Umbilical cord (tissue), 2 donors: ENCODE measurements around the gene FDPS. TPM values are rescaled to one million over a fixed set of nuclear protein-coding genes. Genes with fewer than 3 reads are reported as not detected.
"Not testable (repeated sequence)": the region's sequence is repeated elsewhere in the genome, so short reads cannot be mapped to it uniquely, and the experiment has no call there.

ENCODE experiments used
- DNase-seq: peaks from one replicate; pipeline ENCODE4 v3.0.0-alpha.2; 2015; ENCODE audit warnings: low spot score
- total RNA-seq: library from RNA; depleted of rRNA; stranded (reverse); fragments of >200 nt; gene quantifications from one replicate; pipeline ENCODE4 v1.2.3, GENCODE V29; 2014; ENCODE audit warnings: low replicate concordance; ENCODE audit not compliant: insufficient read depth

The FDPS gene
- total RNA-seq, 1 donor from 2014 or later, result 46.9 TPM

GRCh38 chr1:155319536-155319935 lies 10.9 kb downstream of the FDPS start:
- no peak for DNase-seq

GRCh38 chr1:155320252-155320651 lies 11.6 kb downstream of the FDPS start:
- peak; percentile 8 for DNase-seq

GRCh38 chr1:155320661-155321617 lies 12.3 kb downstream of the FDPS start, which contains the start of gene RUSC1:
RUSC1 (plus strand) TSS chr1:155320894; CDS start chr1:155321774, 880 bp downstream.
- DNase-seq, result peak; percentile 87

GRCh38 chr1:155321639-155322503 lies 13.2 kb downstream of the FDPS start:
- DNase-seq, result peak; percentile 32

DNA sequence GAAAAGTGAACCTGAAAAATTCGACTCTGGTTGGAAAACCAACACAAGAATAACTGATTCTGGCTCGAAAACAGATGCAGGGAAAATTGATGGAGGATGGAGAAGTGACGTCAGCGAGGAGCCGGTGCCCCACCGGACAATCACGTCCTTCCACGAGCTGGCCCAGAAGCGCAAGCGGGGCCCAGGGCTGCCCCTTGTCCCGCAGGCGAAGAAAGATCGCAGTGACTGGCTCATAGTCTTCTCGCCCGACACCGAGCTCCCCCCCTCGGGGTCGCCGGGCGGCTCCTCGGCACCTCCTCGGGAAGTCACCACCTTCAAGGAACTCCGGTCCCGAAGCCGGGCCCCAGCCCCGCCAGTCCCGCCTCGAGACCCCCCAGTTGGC lies 13.9 kb downstream of the FDPS start:
- DNase-seq, result peak; percentile 44

- DNase-seq, result peak; percentile 98
Observed at GRCh38 chr1:155322953-155323728, 14.5 kb downstream of the FDPS start.

DNA sequence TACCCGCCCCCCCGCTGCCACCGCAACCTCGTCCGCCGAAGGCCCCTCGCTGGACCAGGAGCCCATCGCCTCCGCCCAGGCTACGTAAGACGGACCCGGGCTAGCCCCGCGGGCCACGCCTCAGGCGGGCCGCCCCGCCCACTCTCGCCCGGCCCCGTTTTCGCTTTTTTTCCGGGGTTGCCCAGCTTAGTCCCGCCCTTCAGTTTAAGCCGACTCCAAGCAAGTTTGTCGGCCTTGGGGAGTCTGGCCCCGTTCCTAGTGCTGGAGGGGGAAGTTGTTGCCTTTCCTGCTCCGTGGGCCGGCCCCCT lies 15.0 kb downstream of the FDPS start:
- DNase-seq, result peak; percentile 97

- DNase-seq, result peak; percentile 99
Observed at GRCh38 chr1:155324037-155324716, 15.5 kb downstream of the FDPS start.

DNA sequence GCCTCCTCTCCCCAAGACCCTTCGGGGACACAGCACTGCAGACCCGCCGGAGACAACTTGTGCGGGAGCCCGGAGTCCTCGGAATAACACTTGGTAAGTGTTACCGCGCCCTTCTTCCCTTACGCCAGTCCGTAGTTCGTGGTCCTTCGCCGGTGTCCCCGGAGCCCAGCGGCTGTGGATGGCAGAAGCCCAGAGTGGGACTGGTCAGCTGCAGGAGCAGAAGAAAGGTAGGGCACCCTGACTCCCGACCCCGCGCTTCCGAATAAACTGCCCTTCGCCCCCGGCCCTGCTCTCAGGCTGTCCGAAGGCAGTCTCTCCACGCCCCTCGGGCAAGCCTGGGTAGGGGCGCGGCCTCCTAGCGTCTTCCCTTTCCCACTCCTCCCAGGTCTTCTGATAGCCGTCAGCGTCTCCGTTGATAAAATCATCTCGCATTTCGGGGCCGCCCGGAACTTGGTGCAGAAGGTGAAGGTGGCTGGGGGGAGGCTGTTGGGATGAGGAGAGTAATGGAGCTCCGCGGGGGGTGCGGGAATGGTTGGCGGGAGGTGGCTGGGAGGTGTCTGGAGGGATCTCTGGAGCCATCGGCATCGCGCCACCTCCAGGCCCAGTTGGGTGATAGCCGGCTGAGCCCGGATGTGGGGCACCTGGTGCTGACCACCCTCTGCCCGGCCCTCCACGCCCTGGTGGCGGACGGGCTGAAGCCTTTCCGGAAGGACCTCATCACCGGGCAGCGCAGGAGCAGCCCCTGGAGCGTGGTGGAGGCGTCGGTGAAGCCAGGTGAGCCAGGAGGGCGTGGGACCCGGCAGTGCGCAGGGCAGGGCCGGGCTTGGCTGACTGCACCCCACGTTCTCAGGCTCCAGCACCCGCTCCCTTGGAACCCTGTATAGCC lies 16.3 kb downstream of the FDPS start:
- DNase-seq, result peak; percentile 61

DNA sequence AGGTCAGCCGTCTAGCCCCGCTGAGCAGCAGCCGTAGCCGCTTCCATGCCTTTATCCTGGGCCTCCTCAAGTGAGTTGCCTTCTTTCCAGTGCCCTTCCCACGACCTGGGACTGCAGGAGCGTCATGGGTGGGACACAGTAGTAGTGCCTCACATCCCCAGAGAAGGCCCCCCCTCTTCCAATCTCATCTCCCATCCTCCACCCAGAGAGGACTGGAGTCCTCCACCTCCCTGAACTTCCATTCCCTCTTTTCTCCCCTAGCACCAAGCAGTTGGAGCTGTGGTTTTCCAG lies 16.9 kb downstream of the FDPS start:
- DNase-seq, result no peak

- no peak for DNase-seq
Observed at GRCh38 chr1:155326020-155326526, 17.4 kb downstream of the FDPS start.

DNA sequence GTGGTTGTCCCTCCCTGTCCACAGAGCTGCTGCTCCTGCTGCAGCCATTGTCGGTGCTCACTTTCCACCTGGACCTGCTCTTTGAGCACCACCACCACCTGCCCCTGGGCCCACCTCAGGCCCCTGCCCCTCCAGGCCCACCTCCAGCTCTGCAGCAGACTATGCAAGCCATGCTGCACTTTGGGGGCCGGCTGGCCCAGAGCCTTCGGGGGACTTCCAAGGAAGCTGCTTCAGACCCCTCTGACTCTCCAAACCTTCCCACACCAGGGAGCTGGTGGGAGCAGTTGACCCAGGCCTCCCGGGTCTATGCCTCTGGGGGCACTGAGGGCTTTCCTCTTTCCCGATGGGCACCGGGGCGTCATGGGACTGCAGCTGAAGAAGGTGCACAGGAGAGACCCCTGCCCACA lies 18.0 kb downstream of the FDPS start:
- DNase-seq, result no peak

DNA sequence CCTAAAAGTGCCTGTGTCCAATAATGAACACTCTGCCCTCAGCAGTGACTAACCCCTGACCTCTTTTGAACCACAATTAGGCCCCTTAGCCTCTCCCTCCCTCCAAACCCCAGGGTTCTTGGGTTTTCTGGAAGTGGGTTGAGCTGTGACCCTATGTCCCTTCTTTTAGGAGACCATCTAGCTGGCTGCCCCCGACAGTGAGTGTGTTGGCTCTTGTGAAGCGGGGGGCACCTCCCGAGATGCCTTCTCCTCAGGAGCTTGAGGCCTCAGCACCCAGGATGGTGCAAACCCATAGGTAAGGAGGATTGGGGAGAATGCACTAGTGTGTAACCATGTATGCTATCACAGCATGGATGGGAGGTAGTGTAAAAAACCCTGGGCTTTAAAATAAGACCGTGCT lies 19.3 kb downstream of the FDPS start:
- DNase-seq, result no peak

DNA sequence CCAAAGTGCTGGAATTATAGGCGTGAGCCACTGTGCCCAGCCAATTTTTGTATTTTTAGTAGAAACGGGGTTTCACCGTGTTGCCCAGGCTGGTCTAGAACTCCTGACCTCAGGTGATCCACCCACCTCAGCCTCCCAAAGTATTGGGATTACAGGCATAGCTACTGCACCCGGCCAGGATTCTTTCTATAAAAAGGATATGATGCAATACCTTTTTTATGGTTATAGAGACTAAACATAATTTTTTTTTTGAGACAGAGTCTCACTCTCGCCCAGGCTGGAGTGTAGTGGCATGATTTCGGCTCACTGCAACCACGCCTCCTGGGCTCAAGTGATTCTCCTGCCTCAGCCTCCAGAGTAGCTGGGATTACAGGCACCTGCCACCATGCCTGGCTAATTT lies 20.2 kb downstream of the FDPS start:
- not testable (repeated sequence) for DNase-seq

GRCh38 chr1:155329980-155330598 lies 21.4 kb downstream of the FDPS start:
- no peak for DNase-seq

DNA sequence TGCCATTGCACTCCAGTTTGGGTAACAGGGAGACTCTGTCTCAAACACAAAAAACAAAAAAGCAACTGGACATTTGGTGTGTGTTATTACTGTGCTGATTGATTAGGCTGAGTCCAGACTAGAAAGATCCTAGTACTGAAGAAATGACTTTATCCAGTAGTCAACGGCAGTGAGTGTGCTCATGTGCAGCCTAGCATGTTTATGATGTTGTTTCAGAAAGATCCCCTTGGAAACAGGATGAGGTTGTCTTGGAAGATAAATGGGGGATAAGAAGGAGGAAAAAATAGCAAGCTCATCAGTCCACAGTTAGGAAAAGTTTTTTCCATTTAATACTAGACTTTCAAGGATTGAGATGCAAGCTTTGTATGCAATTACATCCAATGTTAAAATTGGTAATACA lies 26.3 kb downstream of the FDPS start:
- DNase-seq, result peak; percentile 26

DNA sequence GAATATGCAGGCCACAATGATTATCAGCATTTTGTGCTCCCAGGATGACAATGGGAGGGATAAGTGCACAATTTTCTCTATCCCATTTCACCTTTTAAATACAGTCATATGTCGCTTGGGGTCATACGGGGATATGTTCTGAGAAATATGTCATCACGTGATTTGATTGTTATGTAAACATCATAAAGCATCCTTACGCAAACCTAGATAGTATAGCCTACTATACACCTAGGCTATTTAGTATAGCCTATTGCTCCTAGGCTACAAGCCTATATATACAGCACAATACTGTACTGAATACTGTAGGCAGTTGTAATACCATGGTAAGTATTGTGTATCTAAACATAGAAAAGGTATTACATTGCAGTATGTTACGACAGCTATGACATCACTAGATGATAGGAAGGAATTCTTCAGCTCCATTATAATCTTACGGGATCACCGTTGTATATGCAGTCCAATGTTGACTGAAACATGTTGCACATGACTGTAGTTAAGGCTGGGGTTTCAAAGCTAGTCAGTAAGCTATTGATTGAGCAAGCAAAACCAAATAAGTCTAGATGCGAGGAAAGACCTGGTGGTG lies 30.9 kb downstream of the FDPS start:
- no peak for DNase-seq

GRCh38 chr1:155342842-155343241 lies 34.2 kb downstream of the FDPS start:
- no peak for DNase-seq

DNA sequence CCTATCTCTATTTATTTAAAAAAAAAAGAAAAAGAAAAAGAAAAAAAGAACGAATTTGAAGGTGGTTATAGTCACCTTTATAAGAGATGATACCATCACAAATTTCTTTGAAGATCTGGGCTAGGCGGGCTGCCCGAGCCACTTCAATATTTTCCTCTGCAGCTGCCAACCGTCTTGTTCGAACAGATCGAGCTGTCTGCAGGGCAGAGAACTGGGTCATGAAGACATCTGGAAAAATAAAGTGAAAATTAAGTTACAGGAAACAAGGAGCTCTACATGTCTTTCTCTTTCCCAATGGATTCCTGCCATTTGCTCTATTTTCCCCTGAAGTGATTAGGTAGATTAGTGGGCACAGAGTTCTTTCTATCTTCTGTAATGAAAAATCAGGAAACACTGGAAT lies 44.0 kb downstream of the FDPS start:
- DNase-seq, result no peak
